Endodermal cell (in vitro differentiated cells): Measurements from ENCODE around the gene BRF1. TPM values are rescaled to one million over a fixed set of nuclear protein-coding genes. Genes with fewer than 3 reads are reported as not detected.

ENCODE experiments used
- DNase-seq: peaks from one replicate; pipeline ENCODE4 v3.0.0-alpha.2; 2017
- H3K27ac ChIP-seq: 2 replicates; pipeline ENCODE4 v1.5.1; 2013; ENCODE audit warnings: mild to moderate bottlenecking, low read depth, low read length, moderate library complexity
- H3K27me3 ChIP-seq: 2 replicates; pipeline ENCODE4 v1.6.1; 2013; ENCODE audit warnings: mild to moderate bottlenecking, low read length, moderate library complexity; ENCODE audit not compliant: insufficient read depth, control insufficient read depth, poor library complexity, severe bottlenecking
- H3K36me3 ChIP-seq: 2 replicates; pipeline ENCODE4 v1.7.0; 2013; ENCODE audit warnings: mild to moderate bottlenecking, low read length, moderate library complexity; ENCODE audit not compliant: control insufficient read depth, insufficient read depth
- H3K4me1 ChIP-seq: one replicate; pipeline ENCODE4 v1.7.0; 2013; ENCODE audit warnings: low read length; ENCODE audit not compliant: control insufficient read depth, insufficient read depth
- H3K4me3 ChIP-seq: 2 replicates; pipeline ENCODE4 v1.5.1; 2013; ENCODE audit warnings: mild to moderate bottlenecking, low read length, moderate library complexity
- H3K9ac ChIP-seq: 2 replicates; pipeline ENCODE4 v1.6.1; 2013; ENCODE audit warnings: mild to moderate bottlenecking, low read length, moderate library complexity; ENCODE audit not compliant: poor library complexity, severe bottlenecking; ENCODE audit errors: extremely low read depth
- H3K9me3 ChIP-seq: 2 replicates; pipeline ENCODE4 v1.6.1; 2013; ENCODE audit warnings: mild to moderate bottlenecking, low read length, moderate library complexity; ENCODE audit not compliant: control insufficient read depth
- H3K27ac Mint-ChIP-seq: 2 replicates; pipeline ENCODE4 v1.8.0; 2020; ENCODE audit warnings: mixed read lengths
- H3K27me3 Mint-ChIP-seq: 2 replicates; pipeline ENCODE4 v1.8.0; 2021; ENCODE audit warnings: mild to moderate bottlenecking, mixed read lengths; ENCODE audit not compliant: insufficient read depth
- H3K36me3 Mint-ChIP-seq: 2 replicates; pipeline ENCODE4 v1.8.0; 2020; ENCODE audit warnings: low read depth, mixed read lengths
- H3K4me1 Mint-ChIP-seq: 2 replicates; pipeline ENCODE4 v1.8.0; 2020; ENCODE audit warnings: mixed read lengths
- H3K4me3 Mint-ChIP-seq: 2 replicates; pipeline ENCODE4 v1.8.0; 2020; ENCODE audit warnings: mild to moderate bottlenecking, moderate library complexity, mixed read lengths
- H3K9me3 Mint-ChIP-seq: 2 replicates; pipeline ENCODE4 v1.8.0; 2020; ENCODE audit warnings: mild to moderate bottlenecking, mixed read lengths
- CTCF ChIP-seq: fragments of 200-600 bp; sonication (generic); conservative IDR thresholded peaks from 2 replicates; pipeline ENCODE4 v1.5.0; 2021; ENCODE audit warnings: antibody characterized with exemption, mild to moderate bottlenecking
- WGBS, 2 experiments: methylation state at CpG; one replicate each; pipeline versions ENCODE4 v1.1.5 to v1.1.7; 2013; ENCODE audit warnings: missing lambda C conversion rate in 2 of 2, mixed read lengths in 1 of 2; ENCODE audit not compliant: insufficient coverage in 1 of 2, insufficient read length in 1 of 2; 5-methylcytosine and 5-hydroxymethylcytosine counted together
- total RNA-seq, 2 donors: library from RNA; stranded (reverse); fragmentation: NEBNext Ultra II Directional in 1 of 2; extraction: Animal tissue kit (Norgen Biotek cat#: 25700) in 1 of 2; gene quantifications; 2 replicates in 1 of 2; 3 replicates in 1 of 2; pipeline ENCODE4 v1.2.1, GENCODE V29; 2021

The BRF1 gene
- total RNA-seq, 2 donors from 2014 or later = 37.0 to 44.5 TPM

DNA sequence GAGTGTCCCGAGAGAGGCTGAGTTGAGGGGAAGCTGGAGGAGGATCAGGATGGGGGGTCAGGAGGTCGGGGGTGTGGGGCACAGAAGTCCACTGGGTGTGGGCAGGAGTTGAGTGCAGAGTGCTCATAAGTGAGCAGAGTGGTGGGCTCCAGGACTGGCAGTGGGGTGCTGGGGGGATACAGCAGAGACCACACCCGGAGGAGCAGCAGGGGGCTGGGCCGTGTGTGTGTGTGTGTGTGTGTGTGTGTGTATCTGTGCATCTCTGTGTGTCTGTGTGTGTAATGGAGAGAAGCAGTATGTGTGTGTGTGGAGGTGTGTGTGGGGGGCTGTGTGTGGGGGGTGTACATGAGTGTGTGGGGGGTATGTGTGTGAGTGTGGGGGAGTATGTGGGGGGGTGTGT, 114.8 kb downstream of the BRF1 start:
- peaks cover 42% of the 10 kb centered on the region for H3K27me3 Mint-ChIP-seq
- Histone ChIP-seq H3K9me3 (peaks cover 4% of the 10 kb centered on the region), H3K4me3 (no peak overlapping the region), H3K4me1 (no peaks in the 10 kb centered on the region), H3K27me3 (peaks cover 12% of the 10 kb centered on the region), H3K36me3 (no peaks in the 10 kb centered on the region), H3K9ac (no peak overlapping the region), H3K27ac (no peak overlapping the region)
- H3K4me1 Mint-ChIP-seq = no peaks in the 10 kb centered on the region
- DNase-seq = no peak
- H3K4me3 Mint-ChIP-seq = no peak overlapping the region
- H3K36me3 Mint-ChIP-seq = no peaks in the 10 kb centered on the region
- WGBS, 2 experiments = 72% methylated on average over 4 of the region's 4 CpGs; no CpG with 5 or more reads in 1 of the 2 experiments
- no peak overlapping the region for H3K27ac Mint-ChIP-seq
- peaks cover 10% of the 10 kb centered on the region for H3K9me3 Mint-ChIP-seq
- TF ChIP-seq CTCF = no peak

GRCh38 chr14:105185001-105185400, 115.8 kb downstream of the BRF1 start:
- Mint-ChIP-seq H3K9me3 (peaks cover 10% of the 10 kb centered on the region), H3K4me1 (no peaks in the 10 kb centered on the region), H3K4me3 (no peak overlapping the region), H3K27ac (no peak overlapping the region), H3K36me3 (no peaks in the 10 kb centered on the region), H3K27me3 (peaks cover 41% of the 10 kb centered on the region)
- Histone ChIP-seq H3K27ac (no peak overlapping the region), H3K9ac (no peak overlapping the region), H3K27me3 (peaks cover 12% of the 10 kb centered on the region), H3K9me3 (peaks cover 4% of the 10 kb centered on the region), H3K4me3 (no peak overlapping the region), H3K4me1 (no peaks in the 10 kb centered on the region), H3K36me3 (no peaks in the 10 kb centered on the region)
- no peak for TF ChIP-seq CTCF
- 74 to 86% methylated on average over 7 to 18 of the region's 18 CpGs for WGBS, 2 experiments
- no peak for DNase-seq

DNA sequence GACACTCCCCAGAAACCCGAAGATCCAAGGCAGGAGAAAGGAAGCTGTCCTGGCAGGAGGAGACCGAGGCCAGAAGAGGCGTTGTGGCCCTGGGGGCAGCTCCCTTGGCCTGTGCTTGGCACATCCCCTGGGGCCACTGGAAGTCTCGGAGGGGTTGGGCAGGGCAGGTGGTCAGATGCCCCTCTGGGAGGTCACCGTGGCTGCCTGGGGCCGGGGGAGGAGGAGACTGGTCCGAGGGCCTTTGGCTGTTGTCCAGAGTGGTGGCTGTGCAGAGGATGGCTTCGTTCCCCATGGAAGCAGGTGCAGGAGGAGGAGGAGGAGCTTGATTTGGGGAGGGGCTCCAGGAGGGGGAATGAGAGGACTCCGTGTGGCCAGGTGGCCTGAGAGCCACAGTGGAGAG, 116.3 kb downstream of the BRF1 start:
- no peaks in the 10 kb centered on the region for H3K36me3 Mint-ChIP-seq
- no peak overlapping the region for H3K4me3 Mint-ChIP-seq
- no peak overlapping the region for H3K27ac Mint-ChIP-seq

More for the DNA sequence above, 116.3 kb downstream of the BRF1 start:
- WGBS, 2 experiments = 75 to 80% methylated on average over 6 to 9 of the region's 9 CpGs
- Histone ChIP-seq H3K27me3 (peaks cover 12% of the 10 kb centered on the region), H3K27ac (no peak overlapping the region), H3K36me3 (no peaks in the 10 kb centered on the region), H3K9ac (no peak overlapping the region), H3K4me3 (no peak overlapping the region), H3K9me3 (peaks cover 4% of the 10 kb centered on the region), H3K4me1 (no peaks in the 10 kb centered on the region)
- Mint-ChIP-seq H3K27me3 (peaks cover 36% of the 10 kb centered on the region), H3K4me1 (no peaks in the 10 kb centered on the region), H3K9me3 (peaks cover 10% of the 10 kb centered on the region)
- no peak for DNase-seq
- no peak for TF ChIP-seq CTCF
